ENCODE data around the gene NAT14. TPM values are rescaled to one million over a fixed set of nuclear protein-coding genes. Genes with fewer than 3 reads are reported as not detected.

Gene NAT14
- total RNA-seq, 1 experiment from 2014 or later = 71.2 TPM

GRCh38 chr19:55473225-55474012, 11.6 kb upstream of the NAT14 start:
- Histone ChIP-seq H3K27me3 (ENCODE audit: control insufficient read depth, insufficient read depth, low read length) (no peaks in the 10 kb centered on the region), H3K36me3 (replicated peaks; ENCODE audit: control insufficient read depth, insufficient read depth, low read length) (no peaks in the 10 kb centered on the region), H3K4me3 (ENCODE audit: insufficient read depth, low read depth, low read length) (no peak overlapping the region)
- peak; percentile 75 for DNase-seq

DNA sequence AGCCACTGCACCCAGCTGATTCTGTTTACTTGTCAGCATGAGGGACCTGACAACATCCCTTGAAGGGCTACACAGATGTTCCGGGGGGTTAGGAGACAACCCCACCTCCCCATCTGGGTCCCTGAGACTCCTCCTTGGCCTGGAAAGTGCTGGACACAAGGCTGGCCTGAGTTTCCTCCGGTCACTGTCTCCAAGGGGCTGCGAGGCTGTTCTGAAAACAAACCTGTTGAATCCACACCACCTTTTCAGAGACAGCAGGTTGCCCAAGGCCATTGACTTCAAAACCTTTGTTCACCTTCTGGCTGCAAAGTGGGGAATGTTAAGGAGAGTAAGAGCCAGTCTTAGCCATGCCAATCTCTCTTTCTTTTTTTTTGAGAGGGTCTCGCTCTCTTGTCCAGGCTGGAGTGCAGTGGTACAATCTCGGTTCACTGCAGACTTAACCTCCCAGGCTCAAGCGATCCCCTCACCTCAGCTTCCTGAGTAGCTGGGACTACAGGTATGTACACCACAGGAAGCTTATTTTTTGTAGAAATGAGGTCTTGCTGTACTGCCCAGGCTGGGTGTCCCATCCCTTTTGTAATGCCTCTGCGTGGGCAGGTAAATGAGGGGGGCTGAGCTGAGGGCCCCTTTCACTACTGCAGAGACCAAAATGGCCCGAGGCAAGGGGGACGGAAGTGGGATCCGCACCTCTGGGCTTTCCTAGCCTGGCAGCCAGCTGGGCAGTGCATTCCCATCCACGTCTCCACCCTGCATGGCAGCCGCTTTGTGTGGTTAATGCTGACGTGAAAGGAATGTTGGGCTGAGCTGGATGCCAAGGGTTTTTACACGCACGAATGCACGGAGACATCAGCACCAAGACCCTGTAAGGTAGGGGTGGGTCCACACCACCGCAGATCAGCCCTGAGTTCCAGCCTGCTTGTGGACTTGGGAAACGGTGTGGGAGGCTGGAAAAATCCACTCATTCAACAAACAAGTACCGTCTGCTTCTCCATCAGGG, 10.4 kb upstream of the NAT14 start:
- DNase-seq = no peak
- no peaks in the 10 kb centered on the region for H3K27me3 ChIP-seq (ENCODE audit: control insufficient read depth, insufficient read depth, low read length)
- no peaks in the 10 kb centered on the region for H3K36me3 ChIP-seq (replicated peaks; ENCODE audit: control insufficient read depth, insufficient read depth, low read length)
- H3K4me3 ChIP-seq (ENCODE audit: insufficient read depth, low read depth, low read length) = no peak overlapping the region

DNA sequence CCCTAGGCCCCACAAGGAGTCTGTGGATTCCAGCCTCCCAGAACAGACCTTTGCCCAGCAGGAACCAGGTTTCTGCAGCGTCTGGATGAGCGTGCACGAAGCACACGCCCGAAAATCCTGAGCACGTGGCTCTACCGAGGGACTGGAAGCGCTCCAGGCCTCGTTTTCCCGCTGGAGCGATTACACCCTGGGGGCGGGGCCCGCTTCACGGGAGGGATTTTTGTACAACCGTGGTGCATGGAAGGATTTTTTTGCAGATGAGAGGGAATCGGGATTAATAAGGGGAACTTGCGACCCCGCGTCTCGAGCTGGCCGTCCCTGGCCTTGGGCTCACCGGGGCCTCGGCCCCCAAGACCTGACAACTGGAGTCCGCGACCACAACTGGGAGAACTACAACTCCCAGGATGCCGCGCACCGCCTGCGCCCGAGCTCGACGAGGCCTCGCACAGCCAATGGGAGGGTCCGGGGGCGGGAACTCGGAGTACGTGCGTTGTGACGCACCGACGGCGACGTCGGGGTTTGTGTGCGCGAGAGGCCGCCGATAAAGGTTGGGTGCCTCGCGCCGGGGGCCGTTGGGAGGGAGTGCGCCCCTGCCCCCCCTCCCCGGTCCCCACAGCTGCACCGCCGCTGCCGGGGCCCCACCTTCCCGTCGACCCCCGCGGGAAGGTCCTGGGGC, 8.8 kb upstream of the NAT14 start, which contains the start of gene ZNF628:
Gene ZNF628 (plus strand): TSS at position 518 of the 676 bp plus-strand sequence. CDS start 3,294 bp downstream, outside the sequence.
- Histone ChIP-seq H3K27me3 (ENCODE audit: control insufficient read depth, insufficient read depth, low read length) (no peaks in the 10 kb centered on the region), H3K36me3 (replicated peaks; ENCODE audit: control insufficient read depth, insufficient read depth, low read length) (no peaks in the 10 kb centered on the region), H3K4me3 (ENCODE audit: insufficient read depth, low read depth, low read length) (peak within 1 kb of the TSS; percentile 51)
- DNase-seq = peak; percentile 99

DNA sequence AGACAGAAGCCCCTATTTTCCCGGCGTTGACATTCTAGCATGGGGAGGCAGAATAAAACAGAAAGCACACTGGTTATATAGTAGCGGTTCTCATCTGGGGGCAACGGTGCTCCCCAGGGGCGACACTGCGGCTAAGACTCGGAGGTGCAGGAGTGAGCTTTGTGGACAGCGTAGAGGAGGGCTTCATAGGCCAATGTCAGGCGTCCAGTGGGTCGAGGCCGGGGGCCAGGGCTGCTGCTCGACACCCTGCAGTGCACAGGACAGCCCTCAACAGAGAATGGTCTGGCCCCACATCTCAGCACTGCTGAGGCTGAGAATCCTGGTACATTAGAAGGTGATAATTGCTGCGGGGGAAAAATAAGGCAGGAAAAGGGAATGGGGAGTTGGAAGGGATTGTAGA, 7.1 kb upstream of the NAT14 start:
- H3K36me3 ChIP-seq (replicated peaks; ENCODE audit: control insufficient read depth, insufficient read depth, low read length) = no peaks in the 10 kb centered on the region
- H3K27me3 ChIP-seq (ENCODE audit: control insufficient read depth, insufficient read depth, low read length) = no peaks in the 10 kb centered on the region
- H3K4me3 ChIP-seq (ENCODE audit: insufficient read depth, low read depth, low read length) = no peak overlapping the region
- DNase-seq = no peak

- DNase-seq = no peak
- no peaks in the 10 kb centered on the region for H3K27me3 ChIP-seq (ENCODE audit: control insufficient read depth, insufficient read depth, low read length)
Observed at GRCh38 chr19:55478364-55478763, 6.6 kb upstream of the NAT14 start.

GRCh38 chr19:55479045-55479444, 5.9 kb upstream of the NAT14 start:
- no peak overlapping the region for H3K4me3 ChIP-seq (ENCODE audit: insufficient read depth, low read depth, low read length)
- no peaks in the 10 kb centered on the region for H3K36me3 ChIP-seq (replicated peaks; ENCODE audit: control insufficient read depth, insufficient read depth, low read length)
- H3K27me3 ChIP-seq (ENCODE audit: control insufficient read depth, insufficient read depth, low read length) = no peaks in the 10 kb centered on the region
- no peak for DNase-seq

More at GRCh38 chr19:55478364-55478763, 6.6 kb upstream of the NAT14 start:
- Histone ChIP-seq H3K4me3 (ENCODE audit: insufficient read depth, low read depth, low read length) (no peak overlapping the region), H3K36me3 (replicated peaks; ENCODE audit: control insufficient read depth, insufficient read depth, low read length) (no peaks in the 10 kb centered on the region)

DNA sequence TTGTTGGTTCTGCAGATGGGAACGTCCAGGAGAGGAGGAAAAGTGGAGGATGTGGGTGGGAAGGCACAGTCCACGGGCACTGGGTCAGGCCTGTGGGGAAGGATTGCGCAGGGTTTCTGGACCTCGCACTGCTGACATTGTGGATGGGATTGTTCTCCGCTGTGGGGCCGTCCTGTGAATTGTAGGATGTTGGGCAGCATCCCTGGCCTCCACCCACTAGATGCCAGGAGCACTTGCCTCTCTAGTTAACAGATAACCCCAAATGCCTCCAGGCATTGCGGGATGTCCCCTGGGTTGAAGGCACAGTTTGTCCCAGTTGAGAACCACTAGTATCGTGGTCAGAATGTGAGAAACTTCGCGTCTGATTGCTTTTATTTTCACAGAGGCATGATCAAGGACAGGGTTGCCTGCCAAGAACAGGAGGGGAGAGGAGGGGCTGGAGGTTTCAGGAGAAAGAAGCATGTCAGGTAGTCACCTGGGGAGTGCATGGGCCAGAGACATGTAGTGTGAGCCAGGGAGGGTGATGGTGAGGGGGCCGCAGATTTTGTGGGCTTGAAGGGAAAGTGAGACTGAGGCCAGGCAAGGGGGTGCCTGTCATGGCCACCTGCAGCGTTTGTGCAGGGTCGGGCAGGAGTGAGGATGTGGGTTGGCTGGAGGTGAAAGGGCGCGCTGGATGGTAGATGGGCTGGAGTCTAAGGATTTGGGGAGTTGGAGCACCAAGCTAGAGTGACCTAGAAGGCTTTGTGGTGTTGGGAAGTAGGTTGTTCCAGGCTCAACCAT, 5.3 kb upstream of the NAT14 start:
- no peak for DNase-seq
- H3K4me3 ChIP-seq (ENCODE audit: insufficient read depth, low read depth, low read length) = no peak overlapping the region
- H3K27me3 ChIP-seq (ENCODE audit: control insufficient read depth, insufficient read depth, low read length) = no peaks in the 10 kb centered on the region
- H3K36me3 ChIP-seq (replicated peaks; ENCODE audit: control insufficient read depth, insufficient read depth, low read length) = no peaks in the 10 kb centered on the region

DNA sequence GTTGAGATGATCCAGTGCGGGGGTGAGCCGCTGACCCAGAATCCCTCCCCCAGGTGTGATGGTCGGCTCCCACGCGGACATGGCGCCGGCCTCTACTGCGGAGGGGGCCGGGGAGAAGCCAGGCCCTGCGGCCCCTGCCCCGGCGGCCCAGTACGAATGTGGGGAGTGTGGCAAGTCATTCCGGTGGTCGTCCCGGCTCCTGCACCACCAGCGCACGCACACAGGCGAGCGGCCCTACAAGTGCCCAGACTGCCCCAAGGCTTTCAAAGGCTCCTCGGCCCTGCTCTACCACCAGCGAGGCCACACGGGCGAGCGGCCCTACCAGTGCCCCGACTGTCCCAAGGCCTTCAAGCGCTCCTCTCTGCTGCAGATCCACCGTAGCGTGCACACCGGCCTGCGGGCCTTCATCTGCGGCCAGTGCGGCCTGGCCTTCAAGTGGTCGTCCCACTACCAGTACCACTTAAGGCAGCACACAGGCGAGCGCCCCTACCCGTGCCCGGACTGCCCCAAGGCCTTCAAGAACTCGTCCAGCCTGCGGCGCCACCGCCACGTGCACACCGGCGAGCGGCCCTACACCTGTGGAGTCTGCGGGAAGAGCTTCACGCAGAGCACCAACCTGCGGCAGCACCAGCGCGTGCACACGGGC, 3.7 kb upstream of the NAT14 start:
- peak; percentile 77 for DNase-seq
- no peaks in the 10 kb centered on the region for H3K27me3 ChIP-seq (ENCODE audit: control insufficient read depth, insufficient read depth, low read length)
- H3K36me3 ChIP-seq (replicated peaks; ENCODE audit: control insufficient read depth, insufficient read depth, low read length) = no peaks in the 10 kb centered on the region
- no peak overlapping the region for H3K4me3 ChIP-seq (ENCODE audit: insufficient read depth, low read depth, low read length)

DNA sequence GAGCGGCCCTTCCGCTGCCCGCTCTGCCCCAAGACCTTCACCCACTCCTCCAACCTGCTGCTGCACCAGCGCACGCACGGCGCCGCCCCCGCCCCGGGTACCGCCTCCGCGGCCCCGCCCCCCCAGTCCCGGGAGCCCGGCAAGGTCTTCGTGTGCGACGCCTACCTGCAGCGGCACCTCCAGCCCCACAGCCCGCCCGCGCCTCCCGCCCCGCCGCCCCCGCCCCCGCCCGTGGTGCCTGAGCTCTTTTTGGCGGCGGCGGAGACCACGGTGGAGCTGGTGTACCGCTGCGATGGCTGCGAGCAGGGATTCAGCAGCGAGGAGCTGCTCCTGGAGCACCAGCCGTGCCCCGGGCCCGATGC, 3.2 kb upstream of the NAT14 start:
- Histone ChIP-seq H3K27me3 (ENCODE audit: control insufficient read depth, insufficient read depth, low read length) (no peaks in the 10 kb centered on the region), H3K4me3 (ENCODE audit: insufficient read depth, low read depth, low read length) (no peak overlapping the region), H3K36me3 (replicated peaks; ENCODE audit: control insufficient read depth, insufficient read depth, low read length) (no peaks in the 10 kb centered on the region)
- DNase-seq = peak; percentile 94

- Histone ChIP-seq H3K27me3 (ENCODE audit: control insufficient read depth, insufficient read depth, low read length) (no peaks in the 10 kb centered on the region), H3K4me3 (ENCODE audit: insufficient read depth, low read depth, low read length) (no peak overlapping the region; the same call in 1 of the 2 replicates), H3K36me3 (replicated peaks; ENCODE audit: control insufficient read depth, insufficient read depth, low read length) (no peaks in the 10 kb centered on the region)
- DNase-seq = no peak
Observed at GRCh38 chr19:55482156-55482961, 2.6 kb upstream of the NAT14 start.

- no peak overlapping the region for H3K4me3 ChIP-seq (ENCODE audit: insufficient read depth, low read depth, low read length)
- H3K27me3 ChIP-seq (ENCODE audit: control insufficient read depth, insufficient read depth, low read length) = no peaks in the 10 kb centered on the region
- H3K36me3 ChIP-seq (replicated peaks; ENCODE audit: control insufficient read depth, insufficient read depth, low read length) = no peaks in the 10 kb centered on the region
- no peak for DNase-seq
Observed at GRCh38 chr19:55482967-55483705, 1.9 kb upstream of the NAT14 start.

Data from H7 (cell line).